OCI-LY1 (cell line): Measurements from ENCODE around the gene NAT14.

Source experiments
- H2AFZ ChIP-seq: fragments of 200-600 bp; sonication (generic), shearing (Covaris generic); 2 replicates; pipeline ENCODE4 v1.6.0; 2014; ENCODE audit warnings: antibody characterized with exemption, mild to moderate bottlenecking, low read length
- H3F3A ChIP-seq: fragments of 200-600 bp; sonication (generic), shearing (Covaris generic); 2 replicates; pipeline ENCODE4 v1.6.0; 2014; ENCODE audit warnings: mild to moderate bottlenecking, antibody characterized with exemption, low read length, moderate library complexity; ENCODE audit not compliant: insufficient read depth
- H3K27ac ChIP-seq: fragments of 200-600 bp; sonication (generic); 2 replicates; pipeline ENCODE4 v1.5.1; 2014; ENCODE audit warnings: low read length, mixed run types, mild to moderate bottlenecking, low read depth; ENCODE audit not compliant: poor library complexity, severe bottlenecking
- H3K27me3 ChIP-seq: fragments of 200-600 bp; sonication (generic); 2 replicates; pipeline ENCODE4 v1.6.0; 2014; ENCODE audit warnings: antibody characterized with exemption, mild to moderate bottlenecking, low read length, moderate library complexity; ENCODE audit not compliant: insufficient read depth
- H3K36me3 ChIP-seq: fragments of 200-600 bp; sonication (generic); 2 replicates; pipeline ENCODE4 v1.6.1; 2014; ENCODE audit warnings: mild to moderate bottlenecking, antibody characterized with exemption, low read length, moderate library complexity, mixed read lengths; ENCODE audit not compliant: insufficient read depth
- H3K4me1 ChIP-seq: fragments of 200-600 bp; sonication (generic); 2 replicates; pipeline ENCODE4 v1.5.1; 2014; ENCODE audit warnings: mild to moderate bottlenecking, low read length, moderate library complexity; ENCODE audit not compliant: insufficient read depth, severe bottlenecking
- H3K4me2 ChIP-seq: fragments of 200-600 bp; sonication (generic), shearing (Covaris generic); 2 replicates; pipeline ENCODE4 v1.6.1; 2014; ENCODE audit warnings: low read length
- H3K4me3 ChIP-seq: fragments of 200-600 bp; sonication (generic); 2 replicates; pipeline ENCODE4 v1.5.1; 2014; ENCODE audit warnings: low read length, low read depth, mild to moderate bottlenecking, mixed read lengths; ENCODE audit not compliant: poor library complexity, severe bottlenecking
- H3K79me2 ChIP-seq: fragments of 200-600 bp; shearing (Covaris generic); 2 replicates; pipeline ENCODE4 v1.6.1; 2016; ENCODE audit warnings: mixed run types, low read length, mixed read lengths; ENCODE audit not compliant: insufficient read depth
- H3K9ac ChIP-seq: fragments of 200-600 bp; sonication (generic), shearing (Covaris generic); 2 replicates; pipeline ENCODE4 v1.6.1; 2014; ENCODE audit warnings: mild to moderate bottlenecking, low read length, mixed read lengths
- H3K9me2 ChIP-seq: fragments of 200-600 bp; sonication (generic), shearing (Covaris generic); 2 replicates; pipeline ENCODE4 v1.6.1; 2014; ENCODE audit warnings: low read depth, mild to moderate bottlenecking, low read length, mixed read lengths
- H3K9me3 ChIP-seq: fragments of 200-600 bp; shearing (Covaris generic); 2 replicates; pipeline ENCODE4 v1.6.1; 2014; ENCODE audit warnings: low read length, mixed read lengths
- H4K20me1 ChIP-seq: fragments of 200-600 bp; sonication (generic), shearing (Covaris generic); 2 replicates; pipeline ENCODE4 v1.6.0; 2016; ENCODE audit warnings: mild to moderate bottlenecking, low read length; ENCODE audit not compliant: insufficient read depth
- EZH2 ChIP-seq: fragments of 200-600 bp; sonication (generic), shearing (Covaris generic); IDR thresholded peaks from 2 replicates; pipeline ENCODE4 v1.8.0; 2017; ENCODE audit warnings: borderline replicate concordance, mixed run types, mild to moderate bottlenecking, antibody characterized with exemption, low read length, moderate library complexity, mixed read lengths
- TF ChIP-seq, protein P1 (sequence below): fragments of 200-600 bp; sonication (generic), shearing (Covaris generic); IDR thresholded peaks from 2 replicates; pipeline ENCODE4 v1.5.1; 2017; ENCODE audit warnings: mild to moderate bottlenecking, antibody characterized with exemption, low read length, moderate library complexity, mixed read lengths

The NAT14 gene

DNA sequence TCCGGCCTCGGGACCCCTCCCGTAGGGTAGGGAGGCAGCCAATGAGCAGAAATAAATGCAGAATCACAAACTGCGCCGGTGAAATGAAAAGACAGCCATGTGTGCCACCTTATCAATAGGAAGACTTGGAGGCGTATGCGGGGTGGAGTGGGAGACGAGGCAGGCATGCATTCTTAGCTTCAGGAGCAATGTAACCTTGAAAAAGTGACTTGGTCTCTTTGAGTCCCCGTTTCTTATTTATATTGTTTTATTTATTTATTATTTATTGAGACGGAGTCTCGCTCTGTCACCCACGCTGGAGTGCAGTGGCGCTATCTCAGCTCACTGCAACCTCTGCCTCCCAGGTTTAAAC, 19.2 kb downstream of the NAT14 start:
- H3K27me3 ChIP-seq: peaks cover 4% of the 10 kb centered on the region; the same call in 1 of the 2 replicates
- no peak overlapping the region for H2AFZ ChIP-seq
- H3F3A ChIP-seq: no peaks in the 10 kb centered on the region
- peak overlapping the region; percentile 25 for H3K4me3 ChIP-seq
- H3K4me2 ChIP-seq: peak overlapping the region; percentile 56; the same call in 1 of the 2 replicates
- no peaks in the 10 kb centered on the region for H3K9me3 ChIP-seq
- no peaks in the 10 kb centered on the region for H3K36me3 ChIP-seq
- no peak for TF ChIP-seq EZH2
- TF ChIP-seq, protein P1, sequence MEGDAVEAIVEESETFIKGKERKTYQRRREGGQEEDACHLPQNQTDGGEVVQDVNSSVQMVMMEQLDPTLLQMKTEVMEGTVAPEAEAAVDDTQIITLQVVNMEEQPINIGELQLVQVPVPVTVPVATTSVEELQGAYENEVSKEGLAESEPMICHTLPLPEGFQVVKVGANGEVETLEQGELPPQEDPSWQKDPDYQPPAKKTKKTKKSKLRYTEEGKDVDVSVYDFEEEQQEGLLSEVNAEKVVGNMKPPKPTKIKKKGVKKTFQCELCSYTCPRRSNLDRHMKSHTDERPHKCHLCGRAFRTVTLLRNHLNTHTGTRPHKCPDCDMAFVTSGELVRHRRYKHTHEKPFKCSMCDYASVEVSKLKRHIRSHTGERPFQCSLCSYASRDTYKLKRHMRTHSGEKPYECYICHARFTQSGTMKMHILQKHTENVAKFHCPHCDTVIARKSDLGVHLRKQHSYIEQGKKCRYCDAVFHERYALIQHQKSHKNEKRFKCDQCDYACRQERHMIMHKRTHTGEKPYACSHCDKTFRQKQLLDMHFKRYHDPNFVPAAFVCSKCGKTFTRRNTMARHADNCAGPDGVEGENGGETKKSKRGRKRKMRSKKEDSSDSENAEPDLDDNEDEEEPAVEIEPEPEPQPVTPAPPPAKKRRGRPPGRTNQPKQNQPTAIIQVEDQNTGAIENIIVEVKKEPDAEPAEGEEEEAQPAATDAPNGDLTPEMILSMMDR: no peak
- H3K79me2 ChIP-seq: no peaks in the 10 kb centered on the region
- no peak overlapping the region for H3K27ac ChIP-seq
- no peaks in the 10 kb centered on the region for H4K20me1 ChIP-seq
- H3K9ac ChIP-seq: no peak overlapping the region
- H3K9me2 ChIP-seq: no peaks in the 10 kb centered on the region
- peaks cover 6% of the 10 kb centered on the region for H3K4me1 ChIP-seq

DNA sequence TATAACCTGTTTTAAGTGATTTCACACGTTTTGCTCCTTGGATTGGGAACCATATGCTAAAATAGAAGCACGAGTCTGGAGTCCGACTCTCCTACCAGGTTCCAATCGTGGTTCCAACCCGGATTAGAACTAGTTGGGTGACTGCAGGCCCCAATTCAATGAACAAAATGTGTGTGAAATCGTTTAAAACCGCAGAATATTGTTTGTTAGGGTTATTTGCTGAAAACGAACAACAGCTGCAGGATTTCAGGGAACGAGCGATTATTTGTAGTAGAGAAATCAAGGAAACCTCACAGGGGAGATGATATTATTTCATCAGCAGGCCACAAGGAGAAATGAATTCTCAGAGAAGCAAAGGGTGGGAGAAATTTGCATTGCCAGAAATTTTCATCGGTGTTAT, 20.0 kb downstream of the NAT14 start:
- Histone ChIP-seq H3K4me1 (peaks cover 6% of the 10 kb centered on the region), H3K9me3 (no peaks in the 10 kb centered on the region), H3K9ac (no peak overlapping the region), H4K20me1 (no peaks in the 10 kb centered on the region), H3K36me3 (no peaks in the 10 kb centered on the region), H3K9me2 (no peaks in the 10 kb centered on the region), H3K4me2 (no peak overlapping the region), H3K27ac (no peak overlapping the region), H3K4me3 (no peak overlapping the region), H3F3A (no peaks in the 10 kb centered on the region), H2AFZ (no peak overlapping the region), H3K79me2 (no peaks in the 10 kb centered on the region), H3K27me3 (peaks cover 4% of the 10 kb centered on the region; the same call in 1 of the 2 replicates)
- no peak for TF ChIP-seq EZH2
- TF ChIP-seq, protein P1: no peak

DNA sequence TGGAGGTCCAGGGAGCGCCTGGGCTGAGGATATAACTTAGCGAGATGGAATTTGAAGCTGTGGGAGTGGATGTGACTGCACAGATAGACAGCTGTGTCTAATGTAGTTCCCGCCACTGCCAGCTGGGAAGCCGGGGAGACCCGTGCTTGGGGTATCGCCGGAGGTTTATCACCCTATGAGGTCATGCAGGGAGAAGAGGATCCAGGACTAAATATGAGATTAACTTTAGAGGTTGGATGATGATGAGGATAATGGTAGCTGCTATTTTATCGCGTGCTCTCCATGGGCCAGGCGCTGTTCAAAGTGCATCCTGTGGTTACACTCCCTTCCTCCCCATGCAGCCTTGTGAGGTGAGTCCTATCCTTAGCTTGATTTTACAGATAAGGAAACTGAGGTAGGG, 23.1 kb downstream of the NAT14 start:
- Histone ChIP-seq H3K4me1 (peaks cover 6% of the 10 kb centered on the region), H3K79me2 (no peaks in the 10 kb centered on the region), H3K9me2 (no peaks in the 10 kb centered on the region), H3K9ac (no peak overlapping the region), H3K9me3 (no peaks in the 10 kb centered on the region), H2AFZ (no peak overlapping the region), H3F3A (no peaks in the 10 kb centered on the region), H3K4me3 (no peak overlapping the region), H3K27ac (no peak overlapping the region), H3K27me3 (peaks cover 4% of the 10 kb centered on the region; the same call in 1 of the 2 replicates), H3K4me2 (no peak overlapping the region), H3K36me3 (no peaks in the 10 kb centered on the region), H4K20me1 (no peaks in the 10 kb centered on the region)
- TF ChIP-seq, protein P1: no peak
